ENCODE measurements around the gene SCYGR1.

GRCh38 chr2:227412877-227413276 lies 25.1 kb upstream of the SCYGR1 start:
- TF ChIP-seq POLR2AphosphoS5 (IDR thresholded peaks at IDR 0.05; ENCODE audit: low read depth, low read length): no peak
- no peak for TF ChIP-seq TAF1 (IDR thresholded peaks at IDR 0.05; ENCODE audit: borderline replicate concordance, low read depth, low read length)
- TF ChIP-seq POLR2A (IDR thresholded peaks at IDR 0.05; ENCODE audit: low read depth, low read length): no peak
